Trophoblast cell (in vitro differentiated cells and primary cell): ENCODE results near the gene MEOX2.

ENCODE experiments used
- DNase-seq, 2 donors: peaks; one replicate each; pipeline ENCODE4 v3.0.0-alpha.2; 2016
- H2AFZ ChIP-seq: 2 replicates; pipeline ENCODE4 v1.6.1; 2013; ENCODE audit warnings: low read length, moderate library complexity, mild to moderate bottlenecking; ENCODE audit not compliant: insufficient read depth, poor library complexity
- H2AK5ac ChIP-seq: 2 replicates; pipeline ENCODE4 v1.6.1; 2013; ENCODE audit warnings: mild to moderate bottlenecking, low read length
- H2BK120ac ChIP-seq: 2 replicates; pipeline ENCODE4 v1.6.1; 2013; ENCODE audit warnings: low read length, mild to moderate bottlenecking, moderate library complexity; ENCODE audit not compliant: insufficient read depth, poor library complexity
- H2BK12ac ChIP-seq: 2 replicates; pipeline ENCODE4 v1.6.1; 2013; ENCODE audit warnings: mild to moderate bottlenecking, low read length, moderate library complexity
- H2BK5ac ChIP-seq: 2 replicates; pipeline ENCODE4 v1.6.1; 2013; ENCODE audit warnings: low read length, low read depth, moderate library complexity, mild to moderate bottlenecking; ENCODE audit not compliant: poor library complexity
- H3K14ac ChIP-seq: 2 replicates; pipeline ENCODE4 v1.6.1; 2013; ENCODE audit warnings: mild to moderate bottlenecking, low read length
- H3K18ac ChIP-seq: 2 replicates; pipeline ENCODE4 v1.6.1; 2013; ENCODE audit warnings: mild to moderate bottlenecking, low read length
- H3K23ac ChIP-seq: 2 replicates; pipeline ENCODE4 v1.6.1; 2013; ENCODE audit warnings: low read length
- H3K27ac ChIP-seq: 2 replicates; pipeline ENCODE4 v1.5.1; 2013; ENCODE audit warnings: low read depth, mild to moderate bottlenecking, inconsistent platforms, low read length, moderate library complexity
- H3K27me3 ChIP-seq: 2 replicates; pipeline ENCODE4 v1.6.1; 2013; ENCODE audit warnings: inconsistent platforms, mild to moderate bottlenecking, low read length, moderate library complexity; ENCODE audit not compliant: insufficient read depth
- H3K36me3 ChIP-seq, 2 experiments: 1 replicate in 1 of 2; 2 replicates in 1 of 2; pipeline ENCODE4 v1.6.1; 2013; ENCODE audit warnings: low read length in 2 of 2, mild to moderate bottlenecking in 2 of 2, moderate library complexity in 1 of 2; ENCODE audit not compliant: insufficient read depth in 2 of 2, control insufficient read depth in 1 of 2
- H3K4ac ChIP-seq: 2 replicates; pipeline ENCODE4 v1.6.1; 2013; ENCODE audit warnings: low read depth, mild to moderate bottlenecking, low read length, moderate library complexity
- H3K4me1 ChIP-seq, 2 experiments: 1 replicate in 1 of 2; 2 replicates in 1 of 2; pipeline ENCODE4 v1.6.1; 2013; ENCODE audit warnings: low read length in 2 of 2, mild to moderate bottlenecking in 2 of 2, moderate library complexity in 1 of 2; ENCODE audit not compliant: insufficient read depth in 2 of 2, control insufficient read depth in 1 of 2
- H3K4me2 ChIP-seq: 2 replicates; pipeline ENCODE4 v1.6.1; 2013; ENCODE audit warnings: inconsistent platforms, mild to moderate bottlenecking, low read length, moderate library complexity
- H3K4me3 ChIP-seq: 2 replicates; pipeline ENCODE4 v1.5.1; 2013; ENCODE audit warnings: mild to moderate bottlenecking, low read depth, low read length, inconsistent platforms
- H3K79me1 ChIP-seq: one replicate; pipeline ENCODE4 v1.6.1; 2013; ENCODE audit warnings: low read length
- H3K79me2 ChIP-seq: 2 replicates; pipeline ENCODE4 v1.6.1; 2013; ENCODE audit warnings: low read length, mild to moderate bottlenecking; ENCODE audit not compliant: control insufficient read depth, insufficient read depth, poor library complexity
- H3K9ac ChIP-seq: 2 replicates; pipeline ENCODE4 v1.6.1; 2013; ENCODE audit warnings: mild to moderate bottlenecking, low read length
- H3K9me3 ChIP-seq: 2 replicates; pipeline ENCODE4 v1.6.1; 2013; ENCODE audit warnings: low read depth, mild to moderate bottlenecking, control low read depth, inconsistent platforms, low read length; ENCODE audit not compliant: insufficient read depth
- H4K12ac ChIP-seq: 2 replicates; pipeline ENCODE4 v1.6.1; 2013; ENCODE audit warnings: low read depth, mild to moderate bottlenecking, low read length, moderate library complexity
- H4K8ac ChIP-seq: 2 replicates; pipeline ENCODE4 v1.6.1; 2013; ENCODE audit warnings: low read depth, mild to moderate bottlenecking, low read length, moderate library complexity
- H4K91ac ChIP-seq: one replicate; pipeline ENCODE4 v1.6.1; 2013; ENCODE audit warnings: low read depth, mild to moderate bottlenecking, low read length, moderate library complexity
- WGBS: extraction: QIAGEN DNeasy Blood & Tissue Kit; methylation state at CpG from one replicate; pipeline ENCODE4 v1.1.7; 2013; ENCODE audit warnings: missing lambda C conversion rate; ENCODE audit not compliant: insufficient read length, insufficient coverage; ENCODE audit errors: extremely low coverage; 5-methylcytosine and 5-hydroxymethylcytosine counted together

MEOX2 gene

DNA sequence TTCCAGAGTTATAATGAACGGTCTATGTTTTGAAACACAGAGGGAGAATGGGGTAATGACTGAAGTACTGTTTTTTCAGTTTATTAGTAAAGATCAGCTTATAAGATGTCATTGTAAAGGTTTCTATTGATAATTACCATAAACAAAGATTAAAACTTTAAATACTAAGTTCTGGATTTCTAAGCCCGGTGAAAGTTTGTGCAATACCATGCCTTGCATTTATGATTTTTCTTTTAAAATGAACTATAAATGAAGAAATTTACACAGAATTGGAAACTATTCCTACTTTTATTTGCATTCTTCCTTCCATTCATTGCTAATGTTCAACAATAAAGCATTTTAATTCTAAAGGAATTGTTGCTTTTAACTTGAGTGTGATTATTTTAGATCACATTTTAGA, 4.9 kb downstream of the MEOX2 start:
- peaks cover 2 to 8% of the 10 kb centered on the region in 2 experiments for H3K4me1 ChIP-seq
- H3K79me1 ChIP-seq: no peaks in the 10 kb centered on the region
- H3K27ac ChIP-seq: no peak overlapping the region
- no peak overlapping the region for H4K8ac ChIP-seq
- H2BK120ac ChIP-seq: no peak overlapping the region
- H2BK12ac ChIP-seq: no peak overlapping the region
- no peaks in the 10 kb centered on the region for H3K79me2 ChIP-seq
- no peak overlapping the region for H3K4ac ChIP-seq
- H3K36me3 ChIP-seq: no peaks in the 10 kb centered on the region
- H3K4me2 ChIP-seq: no peak overlapping the region
- no peak overlapping the region for H4K12ac ChIP-seq
- H3K14ac ChIP-seq: no peak overlapping the region
- no peak overlapping the region for H3K18ac ChIP-seq
- no peak overlapping the region for H2BK5ac ChIP-seq
- H4K91ac ChIP-seq: no peak overlapping the region
- peaks cover 2% of the 10 kb centered on the region for H3K9me3 ChIP-seq
- H3K23ac ChIP-seq: no peak overlapping the region
- no peak overlapping the region for H3K4me3 ChIP-seq
- H2AK5ac ChIP-seq: no peak overlapping the region
- H2AFZ ChIP-seq: no peak overlapping the region
- WGBS: no CpG with 5 or more reads among the region's 2 CpGs
- H3K27me3 ChIP-seq: peaks cover 17% of the 10 kb centered on the region
- no peak overlapping the region for H3K9ac ChIP-seq
- no peak for DNase-seq

GRCh38 chr7:15681186-15681585, 5.3 kb downstream of the MEOX2 start:
- Histone ChIP-seq H3K79me1 (no peaks in the 10 kb centered on the region), H3K79me2 (no peaks in the 10 kb centered on the region), H4K12ac (no peak overlapping the region), H3K4me3 (no peak overlapping the region), H2BK120ac (no peak overlapping the region), H2AFZ (no peak overlapping the region), H3K9ac (no peak overlapping the region), H3K14ac (no peak overlapping the region), H2BK12ac (no peak overlapping the region), H3K27me3 (peaks cover 13% of the 10 kb centered on the region), H2AK5ac (no peak overlapping the region), H4K91ac (no peak overlapping the region), H3K4me1 (peaks cover 1 to 8% of the 10 kb centered on the region in 2 experiments), H2BK5ac (no peak overlapping the region), H4K8ac (no peak overlapping the region), H3K27ac (no peak overlapping the region), H3K4ac (no peak overlapping the region), H3K23ac (no peak overlapping the region), H3K9me3 (peaks cover 2% of the 10 kb centered on the region), H3K4me2 (no peak overlapping the region), H3K18ac (no peak overlapping the region), H3K36me3 (no peaks in the 10 kb centered on the region)
- DNase-seq: no peak
- WGBS: no CpG with 5 or more reads among the region's 1 CpG

DNA sequence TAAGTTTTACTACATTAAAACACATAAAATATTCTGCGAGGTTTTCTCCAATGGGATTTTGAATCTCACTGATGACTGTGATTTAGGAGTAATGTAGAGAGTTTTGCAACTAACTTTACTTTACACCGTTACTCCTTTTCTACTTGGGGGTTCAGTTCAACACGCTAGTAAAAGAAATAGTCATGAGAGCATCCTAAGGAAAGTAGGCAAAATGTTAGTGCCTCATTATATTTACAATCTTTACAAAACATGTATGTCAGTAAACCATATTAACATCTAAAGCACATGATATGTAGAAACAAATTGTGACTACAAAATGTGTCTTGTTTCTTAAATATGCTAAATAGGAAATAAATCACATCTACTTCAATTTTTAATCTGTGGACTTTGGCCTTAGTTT, 6.0 kb downstream of the MEOX2 start:
- Histone ChIP-seq H3K79me1 (no peaks in the 10 kb centered on the region), H3K4me2 (no peak overlapping the region), H4K91ac (no peak overlapping the region), H3K79me2 (no peaks in the 10 kb centered on the region), H2BK5ac (no peak overlapping the region), H2BK120ac (no peak overlapping the region), H3K14ac (no peak overlapping the region), H3K23ac (no peak overlapping the region), H2AK5ac (no peak overlapping the region), H4K12ac (no peak overlapping the region), H3K9me3 (peaks cover 2% of the 10 kb centered on the region), H3K18ac (no peak overlapping the region), H2BK12ac (no peak overlapping the region), H3K4me3 (no peak overlapping the region), H2AFZ (no peak overlapping the region), H4K8ac (no peak overlapping the region), H3K36me3 (no peaks in the 10 kb centered on the region), H3K27me3 (peaks cover 5% of the 10 kb centered on the region), H3K4me1 (peaks cover 0 to 2% of the 10 kb centered on the region in 2 experiments), H3K4ac (no peak overlapping the region), H3K9ac (no peak overlapping the region), H3K27ac (no peak overlapping the region)
- no CpG with 5 or more reads among the region's 3 CpGs for WGBS
- DNase-seq: no peak

DNA sequence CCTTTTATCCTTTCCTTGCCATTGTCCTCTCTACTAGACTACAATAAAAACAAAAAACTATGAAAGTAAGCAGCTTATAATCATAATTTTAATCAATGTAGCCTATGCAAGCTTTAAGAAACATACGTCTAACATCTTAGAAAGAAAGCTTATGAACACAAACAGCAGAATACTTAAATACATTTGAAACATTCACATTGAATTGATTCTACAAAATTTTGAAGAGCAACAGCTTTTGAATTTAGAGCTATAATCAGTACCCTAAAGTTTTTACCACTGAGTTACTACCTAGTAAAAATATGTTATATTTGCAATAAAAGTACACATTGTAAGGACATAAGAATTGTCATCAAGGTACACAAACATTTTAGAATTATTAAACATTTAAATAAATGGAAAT, 7.2 kb downstream of the MEOX2 start:
- Histone ChIP-seq H2AK5ac (no peak overlapping the region), H3K23ac (no peak overlapping the region), H3K4me2 (no peak overlapping the region), H2BK120ac (no peak overlapping the region), H3K4ac (no peak overlapping the region), H3K79me1 (no peaks in the 10 kb centered on the region), H2BK5ac (no peak overlapping the region), H4K12ac (no peak overlapping the region), H3K14ac (no peak overlapping the region), H2AFZ (no peak overlapping the region), H3K9ac (no peak overlapping the region), H3K27ac (no peak overlapping the region), H3K36me3 (no peaks in the 10 kb centered on the region), H3K79me2 (no peaks in the 10 kb centered on the region), H3K27me3 (no peaks in the 10 kb centered on the region), H3K4me3 (no peak overlapping the region), H4K8ac (no peak overlapping the region), H3K18ac (no peak overlapping the region), H3K9me3 (no peaks in the 10 kb centered on the region), H3K4me1 (no peaks in the 10 kb centered on the region), H4K91ac (no peak overlapping the region), H2BK12ac (no peak overlapping the region)
- DNase-seq: no peak
- no CpG with 5 or more reads among the region's 1 CpG for WGBS
